Osteocyte (in vitro differentiated cells): ENCODE results near the gene UGT3A1. TPM values are rescaled to one million over a fixed set of nuclear protein-coding genes. Genes with fewer than 3 reads are reported as not detected.

Source experiments
- DNase-seq: peaks from one replicate; pipeline ENCODE4 v3.0.0; 2021; ENCODE audit warnings: mixed read lengths; ENCODE audit not compliant: unreplicated experiment; ENCODE audit errors: extremely low spot score
- H3K27ac Mint-ChIP-seq: one replicate; pipeline ENCODE4 v1.8.0; 2021; ENCODE audit warnings: mild to moderate bottlenecking, mixed read lengths; ENCODE audit not compliant: unreplicated experiment
- H3K27me3 Mint-ChIP-seq: one replicate; pipeline ENCODE4 v1.8.0; 2021; ENCODE audit warnings: mixed read lengths; ENCODE audit not compliant: unreplicated experiment
- H3K36me3 Mint-ChIP-seq: one replicate; pipeline ENCODE4 v1.8.0; 2021; ENCODE audit warnings: mixed read lengths; ENCODE audit not compliant: unreplicated experiment
- H3K4me1 Mint-ChIP-seq: one replicate; pipeline ENCODE4 v1.8.0; 2021; ENCODE audit warnings: mixed read lengths; ENCODE audit not compliant: unreplicated experiment
- H3K4me3 Mint-ChIP-seq: one replicate; pipeline ENCODE4 v1.8.0; 2021; ENCODE audit warnings: mild to moderate bottlenecking, moderate library complexity, mixed read lengths; ENCODE audit not compliant: unreplicated experiment
- H3K9me3 Mint-ChIP-seq: one replicate; pipeline ENCODE4 v1.8.0; 2021; ENCODE audit warnings: mixed read lengths; ENCODE audit not compliant: unreplicated experiment
- total RNA-seq: library from RNA; stranded (reverse); gene quantifications from 2 replicates; pipeline ENCODE4 v1.2.1, GENCODE V29; 2021
- TF ChIP-seq, protein P1 (sequence below): fragments of 200-600 bp; sonication (generic); IDR thresholded peaks from 2 replicates; pipeline ENCODE4 v1.5.0; 2021; ENCODE audit warnings: antibody characterized with exemption, mild to moderate bottlenecking, moderate library complexity

UGT3A1 gene
- total RNA-seq, 1 donor from 2014 or later = not detected

DNA sequence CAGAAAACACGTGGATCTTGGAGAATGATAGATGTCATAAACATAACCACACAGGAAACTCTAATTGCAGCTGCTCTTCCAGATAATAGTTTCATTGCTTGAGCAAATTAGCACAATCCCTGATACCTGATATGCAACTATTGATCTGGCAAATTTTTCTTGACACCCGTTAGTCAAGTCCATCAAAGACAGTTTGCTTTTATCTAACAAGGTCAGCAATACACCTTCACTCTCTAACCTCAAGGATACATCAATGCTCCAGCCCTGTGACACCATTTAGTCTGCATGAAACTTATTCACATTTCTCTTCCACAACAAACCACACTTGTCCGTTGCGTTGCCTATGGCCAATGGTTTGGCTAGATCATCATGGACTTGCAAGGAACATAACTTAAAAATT, 16.6 kb downstream of the UGT3A1 start:
- Mint-ChIP-seq H3K27ac (no peak overlapping the region), H3K27me3 (peaks cover 3% of the 10 kb centered on the region), H3K36me3 (no peaks in the 10 kb centered on the region), H3K4me1 (no peaks in the 10 kb centered on the region), H3K9me3 (no peaks in the 10 kb centered on the region), H3K4me3 (no peak overlapping the region)
- TF ChIP-seq, protein P1, sequence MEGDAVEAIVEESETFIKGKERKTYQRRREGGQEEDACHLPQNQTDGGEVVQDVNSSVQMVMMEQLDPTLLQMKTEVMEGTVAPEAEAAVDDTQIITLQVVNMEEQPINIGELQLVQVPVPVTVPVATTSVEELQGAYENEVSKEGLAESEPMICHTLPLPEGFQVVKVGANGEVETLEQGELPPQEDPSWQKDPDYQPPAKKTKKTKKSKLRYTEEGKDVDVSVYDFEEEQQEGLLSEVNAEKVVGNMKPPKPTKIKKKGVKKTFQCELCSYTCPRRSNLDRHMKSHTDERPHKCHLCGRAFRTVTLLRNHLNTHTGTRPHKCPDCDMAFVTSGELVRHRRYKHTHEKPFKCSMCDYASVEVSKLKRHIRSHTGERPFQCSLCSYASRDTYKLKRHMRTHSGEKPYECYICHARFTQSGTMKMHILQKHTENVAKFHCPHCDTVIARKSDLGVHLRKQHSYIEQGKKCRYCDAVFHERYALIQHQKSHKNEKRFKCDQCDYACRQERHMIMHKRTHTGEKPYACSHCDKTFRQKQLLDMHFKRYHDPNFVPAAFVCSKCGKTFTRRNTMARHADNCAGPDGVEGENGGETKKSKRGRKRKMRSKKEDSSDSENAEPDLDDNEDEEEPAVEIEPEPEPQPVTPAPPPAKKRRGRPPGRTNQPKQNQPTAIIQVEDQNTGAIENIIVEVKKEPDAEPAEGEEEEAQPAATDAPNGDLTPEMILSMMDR = no peak
- no peak for DNase-seq

DNA sequence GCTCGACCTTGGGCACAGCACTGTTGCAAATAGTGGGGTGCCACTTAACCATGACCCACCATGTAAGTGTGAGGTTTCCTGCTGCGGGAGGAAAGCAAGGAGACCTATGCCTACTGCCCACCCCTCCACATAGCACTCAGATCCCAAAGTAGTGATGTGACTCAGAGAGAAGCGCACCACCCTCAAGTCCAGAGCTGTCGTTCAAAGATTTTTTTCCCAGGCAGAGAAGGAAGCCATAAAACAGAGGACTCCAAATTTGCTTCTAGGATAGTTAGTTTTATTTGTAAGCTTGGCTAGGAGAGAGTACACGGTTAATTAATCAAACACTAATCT, 19.3 kb downstream of the UGT3A1 start:
- Mint-ChIP-seq H3K27me3 (peaks cover 12% of the 10 kb centered on the region), H3K27ac (no peak overlapping the region), H3K4me1 (no peaks in the 10 kb centered on the region), H3K4me3 (no peak overlapping the region), H3K9me3 (no peaks in the 10 kb centered on the region), H3K36me3 (no peaks in the 10 kb centered on the region)
- DNase-seq = no peak
- TF ChIP-seq, protein P1 = no peak

DNA sequence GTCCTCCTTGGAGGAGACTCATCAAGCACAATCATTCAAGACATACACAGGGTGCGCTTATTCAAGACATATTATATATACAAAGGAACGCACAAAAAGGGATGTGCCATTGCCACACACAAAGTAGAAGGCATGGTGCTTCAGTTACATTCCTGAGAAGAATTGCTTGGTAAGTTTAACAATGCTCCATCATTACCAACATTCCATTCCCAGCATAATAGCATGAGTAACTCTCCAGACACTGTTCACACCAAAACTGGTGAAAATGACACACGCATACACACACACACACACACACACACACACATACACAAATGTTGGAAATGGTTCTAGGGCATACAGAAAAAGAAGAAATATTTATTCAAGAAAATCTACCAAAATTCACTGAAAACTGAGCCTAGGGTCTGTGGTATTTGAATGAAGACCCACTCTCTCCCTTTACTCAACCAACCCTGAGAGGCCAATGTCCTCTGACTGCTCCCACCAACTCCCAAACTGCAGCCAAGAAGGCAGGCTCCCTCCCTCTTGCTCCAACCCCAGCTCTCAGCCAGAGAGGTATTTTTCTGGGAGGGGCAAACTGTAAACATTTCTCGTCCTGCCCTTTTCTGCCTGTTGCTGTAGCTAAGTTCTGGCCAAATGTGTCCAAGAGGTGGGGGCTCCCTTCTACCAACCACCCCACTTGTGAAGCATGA, 19.9 kb downstream of the UGT3A1 start:
- Mint-ChIP-seq H3K9me3 (no peaks in the 10 kb centered on the region), H3K36me3 (no peaks in the 10 kb centered on the region), H3K27me3 (peaks cover 15% of the 10 kb centered on the region), H3K27ac (no peak overlapping the region), H3K4me3 (no peak overlapping the region), H3K4me1 (no peaks in the 10 kb centered on the region)
- TF ChIP-seq, protein P1 = no peak
- no peak for DNase-seq

DNA sequence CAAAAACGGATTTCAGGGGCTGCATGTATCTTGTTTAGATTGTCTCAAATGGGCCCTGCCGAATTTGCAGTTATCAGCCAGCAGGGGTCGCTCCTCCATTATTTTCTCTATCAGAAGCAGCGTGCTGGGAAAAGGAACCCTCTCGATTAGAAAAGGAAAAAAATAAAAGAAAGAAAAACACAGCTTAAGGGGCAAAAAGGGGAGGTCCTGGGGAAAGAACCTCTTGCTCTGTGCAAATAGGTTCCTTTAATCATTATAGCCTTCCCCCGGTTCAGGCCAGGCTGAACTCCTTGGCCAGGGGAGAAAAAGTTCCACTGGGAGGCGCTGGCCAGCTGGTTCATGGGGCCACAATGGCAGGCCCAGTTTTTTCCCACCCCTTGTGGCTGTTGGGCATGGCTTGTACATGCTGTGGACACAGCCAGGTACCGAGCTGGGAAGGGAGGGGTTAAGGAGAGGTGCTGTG, 27.8 kb downstream of the UGT3A1 start:
- no peak overlapping the region for H3K4me3 Mint-ChIP-seq
- no peaks in the 10 kb centered on the region for H3K36me3 Mint-ChIP-seq
- DNase-seq = no peak
- H3K27me3 Mint-ChIP-seq = peaks cover 22% of the 10 kb centered on the region
- TF ChIP-seq, protein P1 = peak; percentile 42
- H3K9me3 Mint-ChIP-seq = no peaks in the 10 kb centered on the region
- H3K27ac Mint-ChIP-seq = no peak overlapping the region
- H3K4me1 Mint-ChIP-seq = no peaks in the 10 kb centered on the region

DNA sequence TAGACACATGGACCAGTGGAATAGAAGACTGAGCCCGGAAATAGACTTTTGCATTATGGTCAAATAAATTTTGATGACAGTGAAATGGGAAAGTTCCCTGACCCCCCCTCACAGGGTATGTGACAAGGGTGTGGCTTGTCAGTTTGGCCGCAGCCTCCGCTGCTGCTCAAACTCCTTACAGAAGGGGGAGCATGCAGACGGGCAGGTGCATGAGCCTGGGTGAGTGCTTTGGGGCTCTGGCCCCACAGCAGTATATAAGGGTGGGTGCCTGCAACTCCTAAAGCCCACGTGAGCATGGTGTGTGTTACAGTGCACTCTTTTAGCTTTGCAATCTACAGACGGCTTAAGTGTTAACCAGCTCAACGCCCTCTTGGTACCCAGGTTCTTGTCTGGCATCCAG, 30.9 kb downstream of the UGT3A1 start:
- H3K27ac Mint-ChIP-seq = no peak overlapping the region

More for the DNA sequence above, 30.9 kb downstream of the UGT3A1 start:
- TF ChIP-seq, protein P1 = no peak
- H3K27me3 Mint-ChIP-seq = peaks cover 18% of the 10 kb centered on the region
- DNase-seq = no peak
- H3K4me3 Mint-ChIP-seq = no peak overlapping the region
- no peaks in the 10 kb centered on the region for H3K4me1 Mint-ChIP-seq
- no peaks in the 10 kb centered on the region for H3K9me3 Mint-ChIP-seq
- H3K36me3 Mint-ChIP-seq = no peaks in the 10 kb centered on the region
